Stimulated activated naive B cell treated with anti-CD40 and anti-IgM and Interleukin-4, amounts not matched to agents 10 μg/mL and 1 μg/mL and 100 μg/mL, for 72 hours (primary cell): ENCODE measurements around the gene LIN37.

Experiments used
- ATAC-seq, 2 donors: fragments of 150-1000 bp; cut with Tn5 transposase; replicated peaks; 2 replicates each; pipeline ENCODE4 v1.10.0; 2021; ENCODE audit warnings: moderate library complexity in 1 of 2
- DNase-seq: peaks from one replicate; pipeline ENCODE4 v3.0.0; 2021
- H3K27ac Mint-ChIP-seq: one replicate; pipeline ENCODE4 v1.8.0; 2022; ENCODE audit warnings: mild to moderate bottlenecking, mixed read lengths
- H3K27me3 Mint-ChIP-seq, 2 donors: one replicate each; pipeline ENCODE4 v1.8.0; 2022; ENCODE audit warnings: mixed read lengths in 2 of 2
- H3K36me3 Mint-ChIP-seq, 2 donors: one replicate each; pipeline ENCODE4 v1.8.0; 2022; ENCODE audit warnings: mixed read lengths in 2 of 2, mild to moderate bottlenecking in 1 of 2
- H3K4me1 Mint-ChIP-seq, 2 donors: one replicate each; pipeline ENCODE4 v1.8.0; 2022; ENCODE audit warnings: mixed read lengths in 2 of 2, mild to moderate bottlenecking in 1 of 2
- H3K4me3 Mint-ChIP-seq, 2 donors: one replicate each; pipeline ENCODE4 v1.8.0; 2022; ENCODE audit warnings: mild to moderate bottlenecking in 2 of 2, mixed read lengths in 2 of 2, moderate library complexity in 1 of 2
- H3K9me3 Mint-ChIP-seq, 2 donors: one replicate each; pipeline ENCODE4 v1.8.0; 2022; ENCODE audit warnings: mixed read lengths in 2 of 2, mild to moderate bottlenecking in 1 of 2

Gene LIN37

GRCh38 chr19:35748106-35749020 is at the start of gene LIN37:
TSS of gene LIN37 (plus strand) at chr19:35748576. CDS start at chr19:35748725, 149 bp downstream.
- peaks cover 0 to 1% of the 10 kb centered on the region in 2 donors for H3K9me3 Mint-ChIP-seq

GRCh38 chr19:35702223-35703012 is 46.0 kb upstream of the LIN37 start:
- peaks cover 0 to 3% of the 10 kb centered on the region in 2 donors for H3K9me3 Mint-ChIP-seq
- peak overlapping the region; percentile 93 to 95 for H3K4me3 Mint-ChIP-seq
- peaks cover 4 to 11% of the 10 kb centered on the region in 2 donors for H3K27me3 Mint-ChIP-seq
- H3K36me3 Mint-ChIP-seq, result peaks cover 2 to 3% of the 10 kb centered on the region in 2 donors
- H3K4me1 Mint-ChIP-seq, result peaks cover 8 to 9% of the 10 kb centered on the region in 2 donors
- ATAC-seq, result peak; percentile 99 to 100
- DNase-seq, result peak; percentile 92
- peak overlapping the region; percentile 95 for H3K27ac Mint-ChIP-seq

More at GRCh38 chr19:35748106-35749020, at the start of gene LIN37:
- H3K27me3 Mint-ChIP-seq, result no peaks in the 10 kb centered on the region
- ATAC-seq, result peak; percentile 73 to 76
- DNase-seq, result peak; percentile 98
- H3K4me1 Mint-ChIP-seq, result peaks cover 22 to 51% of the 10 kb centered on the region in 2 donors
- H3K27ac Mint-ChIP-seq, result peak within 1 kb of the TSS; percentile 97
- peaks cover 19 to 36% of the 10 kb centered on the region in 2 donors for H3K36me3 Mint-ChIP-seq
- H3K4me3 Mint-ChIP-seq, result peak within 1 kb of the TSS; percentile 95 to 97

- H3K9me3 Mint-ChIP-seq, result peaks cover 0 to 3% of the 10 kb centered on the region in 2 donors
Measured at GRCh38 chr19:35703343-35703742, 45.0 kb upstream of the LIN37 start.

GRCh38 chr19:35704218-35704617 is 44.2 kb upstream of the LIN37 start, which contains the start of gene ZBTB32:
TSS of gene ZBTB32 (plus strand) at chr19:35704558. CDS start at chr19:35714627, 10,069 bp downstream.
- H3K27me3 Mint-ChIP-seq, result peaks cover 4 to 5% of the 10 kb centered on the region in 2 donors
- H3K9me3 Mint-ChIP-seq, result peaks cover 0 to 3% of the 10 kb centered on the region in 2 donors
- no peak for ATAC-seq

More at GRCh38 chr19:35703343-35703742, 45.0 kb upstream of the LIN37 start:
- no peak overlapping the region for H3K27ac Mint-ChIP-seq
- peaks cover 4 to 11% of the 10 kb centered on the region in 2 donors for H3K27me3 Mint-ChIP-seq
- DNase-seq, result no peak
- ATAC-seq, result no peak
- no peak overlapping the region for H3K4me3 Mint-ChIP-seq
- peaks cover 2 to 3% of the 10 kb centered on the region in 2 donors for H3K36me3 Mint-ChIP-seq
- peaks cover 5 to 9% of the 10 kb centered on the region in 2 donors for H3K4me1 Mint-ChIP-seq

GRCh38 chr19:35708391-35708790 is 40.0 kb upstream of the LIN37 start:
- H3K27me3 Mint-ChIP-seq, result no peaks in the 10 kb centered on the region
- H3K36me3 Mint-ChIP-seq, result peaks cover 6 to 11% of the 10 kb centered on the region in 2 donors

More at GRCh38 chr19:35704218-35704617, 44.2 kb upstream of the LIN37 start, which contains the start of gene ZBTB32:
- no peak within 1 kb of the TSS for H3K27ac Mint-ChIP-seq
- no peak for DNase-seq
- H3K36me3 Mint-ChIP-seq, result peaks cover 2 to 3% of the 10 kb centered on the region in 2 donors
- peaks cover 5 to 9% of the 10 kb centered on the region in 2 donors for H3K4me1 Mint-ChIP-seq
- no peak within 1 kb of the TSS for H3K4me3 Mint-ChIP-seq

GRCh38 chr19:35710784-35711723 is 37.3 kb upstream of the LIN37 start:
- H3K4me3 Mint-ChIP-seq, result peak overlapping the region; percentile 62 to 81

More at GRCh38 chr19:35708391-35708790, 40.0 kb upstream of the LIN37 start:
- no peak overlapping the region for H3K27ac Mint-ChIP-seq
- H3K4me1 Mint-ChIP-seq, result peaks cover 24 to 34% of the 10 kb centered on the region in 2 donors
- H3K9me3 Mint-ChIP-seq, result peaks cover 2 to 4% of the 10 kb centered on the region in 2 donors
- no peak for ATAC-seq
- DNase-seq, result no peak
- H3K4me3 Mint-ChIP-seq, result no peak overlapping the region

GRCh38 chr19:35712567-35713505 is 35.5 kb upstream of the LIN37 start:
- Mint-ChIP-seq H3K27ac (peak overlapping the region; percentile 99), H3K9me3 (peaks cover 2 to 4% of the 10 kb centered on the region in 2 donors), H3K36me3 (peaks cover 14 to 38% of the 10 kb centered on the region in 2 donors), H3K27me3 (no peaks in the 10 kb centered on the region), H3K4me3 (peak overlapping the region; percentile 88 to 97), H3K4me1 (peaks cover 51 to 69% of the 10 kb centered on the region in 2 donors)
- ATAC-seq, result peak; percentile 19 to 22
- DNase-seq, result peak; percentile 44

More at GRCh38 chr19:35710784-35711723, 37.3 kb upstream of the LIN37 start:
- Mint-ChIP-seq H3K4me1 (peaks cover 46 to 61% of the 10 kb centered on the region in 2 donors), H3K36me3 (peaks cover 12 to 31% of the 10 kb centered on the region in 2 donors), H3K27me3 (no peaks in the 10 kb centered on the region), H3K9me3 (peaks cover 2 to 4% of the 10 kb centered on the region in 2 donors), H3K27ac (peak overlapping the region; percentile 99)
- ATAC-seq (peak; percentile 62 to 71), DNase-seq (peak; percentile 76)

GRCh38 chr19:35713506-35713850 is 34.9 kb upstream of the LIN37 start:
- H3K36me3 Mint-ChIP-seq, result peaks cover 14 to 38% of the 10 kb centered on the region in 2 donors
- peaks cover 51 to 69% of the 10 kb centered on the region in 2 donors for H3K4me1 Mint-ChIP-seq
- H3K27ac Mint-ChIP-seq, result peak overlapping the region; percentile 99
- DNase-seq, result no peak
- no peak for ATAC-seq
- H3K9me3 Mint-ChIP-seq, result peaks cover 2 to 4% of the 10 kb centered on the region in 2 donors
- H3K4me3 Mint-ChIP-seq, result peak overlapping the region; percentile 88 to 97
- no peaks in the 10 kb centered on the region for H3K27me3 Mint-ChIP-seq

- H3K27me3 Mint-ChIP-seq, result no peaks in the 10 kb centered on the region
- H3K4me3 Mint-ChIP-seq, result peak overlapping the region; percentile 88 to 97
- H3K9me3 Mint-ChIP-seq, result peaks cover 2 to 4% of the 10 kb centered on the region in 2 donors
- ATAC-seq, result no peak
- peak overlapping the region; percentile 99 for H3K27ac Mint-ChIP-seq
- peaks cover 54 to 73% of the 10 kb centered on the region in 2 donors for H3K4me1 Mint-ChIP-seq
- DNase-seq, result no peak
- peaks cover 17 to 38% of the 10 kb centered on the region in 2 donors for H3K36me3 Mint-ChIP-seq
Measured at GRCh38 chr19:35713904-35714495, 34.4 kb upstream of the LIN37 start.

GRCh38 chr19:35714601-35715354 is 33.6 kb upstream of the LIN37 start:
- DNase-seq (no peak), ATAC-seq (no peak)
- Mint-ChIP-seq H3K27me3 (no peaks in the 10 kb centered on the region), H3K4me3 (peak overlapping the region; percentile 88 to 97), H3K27ac (peak overlapping the region; percentile 99), H3K36me3 (peaks cover 21 to 42% of the 10 kb centered on the region in 2 donors), H3K9me3 (peaks cover 2 to 4% of the 10 kb centered on the region in 2 donors), H3K4me1 (peaks cover 60 to 81% of the 10 kb centered on the region in 2 donors)

- ATAC-seq (no peak), DNase-seq (no peak)
- H3K4me1 Mint-ChIP-seq, result peaks cover 62 to 82% of the 10 kb centered on the region in 2 donors
- no peaks in the 10 kb centered on the region for H3K27me3 Mint-ChIP-seq
- peak overlapping the region; percentile 88 to 97 for H3K4me3 Mint-ChIP-seq
- peaks cover 25 to 46% of the 10 kb centered on the region in 2 donors for H3K36me3 Mint-ChIP-seq
- peak overlapping the region; percentile 93 for H3K27ac Mint-ChIP-seq
- H3K9me3 Mint-ChIP-seq, result peaks cover 2 to 4% of the 10 kb centered on the region in 2 donors
Measured at GRCh38 chr19:35715355-35715809, 33.0 kb upstream of the LIN37 start.
